HCT116 (cell line): Measurements from ENCODE around the gene ZMYM4. TPM values are rescaled to one million over a fixed set of nuclear protein-coding genes. Genes with fewer than 3 reads are reported as not detected.

ENCODE experiments used
- ATAC-seq: fragments of 200-7000 bp; cut with Tn5 transposase; 2 replicates; pipeline ENCODE4 v1.9.1; 2020; ENCODE audit warnings: mild to moderate bottlenecking, moderate library complexity
- BruUV-seq: library from RNA; stranded (reverse); fragments of 400-500 nt; replicated peaks from 2 replicates; lab custom pipeline; 2021; lab: Mats Ljungman, UMichigan
- CTCF ChIA-PET: fragments of 300-600 bp; sonication (Branson Sonifier 250); formaldehyde crosslinking; loops from one replicate; lab custom pipeline; 2021; ENCODE audit warnings: antibody characterized with exemption; lab: Charles Lee
- POLR2A ChIA-PET: fragments of 300-600, 350-600 bp; sonication (Branson Sonifier 250); formaldehyde crosslinking; loops from one replicate; lab custom pipeline; 2021; ENCODE audit warnings: antibody characterized with exemption; lab: Charles Lee
- RAD21 ChIA-PET, 2 experiments: fragments of 300-600 bp; sonication (Branson Sonifier 250); formaldehyde crosslinking; loops; one replicate each; lab custom pipeline; 2023; ENCODE audit warnings: low total read pairs in 2 of 2; ENCODE audit not compliant: uncharacterized antibody in 2 of 2, unreplicated experiment in 2 of 2, low non-redundant PET in 1 of 2; lab: Charles Lee
- DNase-seq: peaks from one replicate; pipeline ENCODE4 v3.0.0-alpha.2; 2010; ENCODE audit warnings: low read depth, low spot score
- H2AFZ ChIP-seq: fragments of 200-600 bp; shearing (Covaris generic), sonication (generic); 2 replicates; pipeline ENCODE4 v1.6.1; 2017; ENCODE audit warnings: low read depth, mixed run types, mixed read lengths, antibody characterized with exemption, low read length; ENCODE audit not compliant: poor library complexity, severe bottlenecking
- H3K27ac ChIP-seq: 2 replicates; pipeline ENCODE4 v1.5.1; 2012; ENCODE audit warnings: low read depth, low read length
- H3K27me3 ChIP-seq: fragments of 200-600 bp; sonication (generic); 2 replicates; pipeline ENCODE4 v1.6.1; 2016; ENCODE audit warnings: mixed run types, low read length, mixed read lengths; ENCODE audit not compliant: insufficient read depth
- H3K36me3 ChIP-seq, 2 experiments: fragments of 200-500 bp in 1 of 2; fragments of 200-600 bp in 1 of 2; sonication (Bioruptor generic) in 1 of 2; sonication (generic) in 1 of 2; 2 replicates each; pipeline versions ENCODE4 v1.5.1 to v1.6.1; 2014 to 2016; ENCODE audit warnings: low read length in 2 of 2, inconsistent platforms in 1 of 2, mixed read lengths in 1 of 2, mixed run types in 1 of 2; ENCODE audit not compliant: insufficient read depth in 2 of 2, control insufficient read depth in 1 of 2
- H3K4me1 ChIP-seq, 2 experiments: fragments of 200-600 bp in 1 of 2; sonication (generic) in 1 of 2; 2 replicates each; pipeline versions ENCODE4 v1.5.1 to v1.6.1; 2012 to 2017; ENCODE audit warnings: low read length in 2 of 2, inconsistent platforms in 1 of 2, mild to moderate bottlenecking in 1 of 2, mixed read lengths in 1 of 2, mixed run types in 1 of 2, moderate library complexity in 1 of 2; ENCODE audit not compliant: insufficient read depth in 2 of 2, control insufficient read depth in 1 of 2
- H3K4me2 ChIP-seq: fragments of 200-600 bp; sonication (generic); 2 replicates; pipeline ENCODE4 v1.6.1; 2017; ENCODE audit warnings: mixed run types, low read length, mixed read lengths
- H3K4me3 ChIP-seq, 2 experiments: fragments of 200-600 bp in 1 of 2; sonication (generic) in 1 of 2; replicated peaks in 1 of 2; 2 replicates each; pipeline ENCODE4 v1.5.1; 2011 to 2016; ENCODE audit warnings: low read length in 2 of 2, control low read depth in 1 of 2, low read depth in 1 of 2, mild to moderate bottlenecking in 1 of 2, mixed read lengths in 1 of 2, mixed run types in 1 of 2
- H3K79me2 ChIP-seq: fragments of 200-600 bp; sonication (generic); 2 replicates; pipeline ENCODE4 v1.6.1; 2017; ENCODE audit warnings: mild to moderate bottlenecking, mixed run types, low read length, moderate library complexity, mixed read lengths; ENCODE audit not compliant: insufficient read depth
- H3K9ac ChIP-seq: fragments of 200-600 bp; sonication (generic); 2 replicates; pipeline ENCODE4 v1.6.1; 2016; ENCODE audit warnings: low read length, mixed read lengths
- H3K9me2 ChIP-seq: fragments of 200-600 bp; sonication (generic), shearing (Covaris generic); 2 replicates; pipeline ENCODE4 v1.6.1; 2017; ENCODE audit warnings: mixed run types, mild to moderate bottlenecking, moderate library complexity; ENCODE audit not compliant: insufficient read depth
- H3K9me3 ChIP-seq, 2 experiments: fragments of 200-500 bp in 1 of 2; fragments of 200-600 bp in 1 of 2; sonication (Bioruptor generic) in 1 of 2; sonication (generic) in 1 of 2; 2 replicates each; pipeline ENCODE4 v1.6.1; 2014 to 2017; ENCODE audit warnings: low read length in 2 of 2, mixed read lengths in 2 of 2, inconsistent platforms in 1 of 2, low read depth in 1 of 2, mild to moderate bottlenecking in 1 of 2, mixed run types in 1 of 2, moderate library complexity in 1 of 2; ENCODE audit not compliant: control insufficient read depth in 1 of 2, insufficient read depth in 1 of 2
- H4K20me1 ChIP-seq: fragments of 200-600 bp; sonication (generic), shearing (Covaris generic); 2 replicates; pipeline ENCODE4 v1.6.1; 2017; ENCODE audit warnings: mixed run types, mild to moderate bottlenecking, moderate library complexity; ENCODE audit not compliant: insufficient read depth
- ATF3 ChIP-seq: IDR thresholded peaks from 2 replicates; pipeline ENCODE4 v1.6.1; 2012
- CTCF ChIP-seq, 3 experiments: fragments of 200-600 bp in 1 of 3; sonication (generic) in 1 of 3; IDR thresholded peaks in 2 of 3; conservative IDR thresholded peaks in 1 of 3; 2 replicates each; pipeline ENCODE4 v1.5.1; 2012 to 2017; ENCODE audit warnings: low read depth in 2 of 3, low read length in 2 of 3, antibody characterized with exemption in 1 of 3, borderline replicate concordance in 1 of 3, control low read depth in 1 of 3, mild to moderate bottlenecking in 1 of 3, mixed read lengths in 1 of 3, mixed run types in 1 of 3, moderate library complexity in 1 of 3; ENCODE audit not compliant: insufficient read depth in 1 of 3
- ELF1 ChIP-seq: IDR thresholded peaks from 2 replicates; pipeline ENCODE4 v1.6.1; 2012; ENCODE audit warnings: low read depth, borderline replicate concordance
- EZH2phosphoT487 ChIP-seq: fragments of 200-600 bp; IDR thresholded peaks from 2 replicates; pipeline ENCODE4 v1.6.1; 2018; ENCODE audit warnings: antibody characterized with exemption, borderline replicate concordance
- FOSL1 ChIP-seq: IDR thresholded peaks from 2 replicates; pipeline ENCODE4 v1.6.1; 2012; ENCODE audit warnings: low read depth
- JUND ChIP-seq: IDR thresholded peaks from 2 replicates; pipeline ENCODE4 v1.6.1; 2012
- MAX ChIP-seq: IDR thresholded peaks from 2 replicates; pipeline ENCODE4 v1.6.1; 2012
- POLR2A ChIP-seq: IDR thresholded peaks from 2 replicates; pipeline ENCODE4 v1.7.0; 2011; ENCODE audit warnings: borderline replicate concordance; ENCODE audit not compliant: insufficient read depth, insufficient read length; ENCODE audit errors: extremely low read depth
- TCF7L2 ChIP-seq: IDR thresholded peaks from 2 replicates; pipeline ENCODE4 v1.7.0; 2011; ENCODE audit warnings: borderline replicate concordance, inconsistent platforms; ENCODE audit not compliant: insufficient read depth, insufficient read length; ENCODE audit errors: extremely low read depth
- intact Hi-C: fragments of 100-400 bp; cut with micrococcal nuclease; formaldehyde crosslinking; loops from 2 replicates; pipeline ENCODE4 v1.10.0; 2022
- total RNA-seq: library from RNA; stranded (reverse); gene quantifications from one replicate; pipeline ENCODE4 v1.2.1, GENCODE V29; 2021; ENCODE audit not compliant: unreplicated experiment
- TF ChIP-seq, protein P1 (sequence below): IDR thresholded peaks from 2 replicates; pipeline ENCODE4 v1.6.1; 2011; ENCODE audit warnings: mild to moderate bottlenecking, low read length, moderate library complexity; ENCODE audit not compliant: insufficient replicate concordance; ENCODE audit errors: extremely low read depth

ZMYM4 gene
- total RNA-seq, 1 experiment from 2014 or later, result 58.0 TPM

GRCh38 chr1:35371506-35371905, 103.0 kb downstream of the ZMYM4 start:
- Histone ChIP-seq H3K27ac (no peak overlapping the region), H3K36me3 (0 out of 4 replicates have a peak, but pooled peaks cover 2 to 3% of the 10 kb centered on the region in 2 experiments), H3K79me2 (no peaks in the 10 kb centered on the region), H3K4me1 (no peaks in the 10 kb centered on the region), H3K27me3 (no peaks in the 10 kb centered on the region), H2AFZ (no peak overlapping the region), H4K20me1 (no peaks in the 10 kb centered on the region), H3K9me2 (no peaks in the 10 kb centered on the region), H3K4me3 (no peak overlapping the region), H3K9me3 (no peaks in the 10 kb centered on the region), H3K9ac (no peak overlapping the region), H3K4me2 (no peak overlapping the region)
- intact Hi-C loops, result no loop called here
- ChIA-PET CTCF (no interaction called here), RAD21 (no interaction called here), POLR2A (no interaction called here)
- no TSS peak for BruUV-seq
- no peak for ATAC-seq
- DNase-seq, result no peak
- TF ChIP-seq JUND, result no peak
- no peak for TF ChIP-seq MAX
- TF ChIP-seq CTCF (IDR thresholded peaks at IDR 0.05 in 2 of 3, conservative IDR thresholded peaks at IDR 0.05 in 1 of 3; ENCODE audit: borderline replicate concordance in 1 of 3, insufficient read depth in 1 of 3, low read depth in 2 of 3, low read length in 2 of 3), result no peak
- no peak for TF ChIP-seq TCF7L2
- TF ChIP-seq FOSL1, result no peak
- no peak for TF ChIP-seq ATF3
- no peak for TF ChIP-seq EZH2phosphoT487
- no peak for TF ChIP-seq ELF1
- TF ChIP-seq POLR2A, result no peak
- TF ChIP-seq, protein P1, sequence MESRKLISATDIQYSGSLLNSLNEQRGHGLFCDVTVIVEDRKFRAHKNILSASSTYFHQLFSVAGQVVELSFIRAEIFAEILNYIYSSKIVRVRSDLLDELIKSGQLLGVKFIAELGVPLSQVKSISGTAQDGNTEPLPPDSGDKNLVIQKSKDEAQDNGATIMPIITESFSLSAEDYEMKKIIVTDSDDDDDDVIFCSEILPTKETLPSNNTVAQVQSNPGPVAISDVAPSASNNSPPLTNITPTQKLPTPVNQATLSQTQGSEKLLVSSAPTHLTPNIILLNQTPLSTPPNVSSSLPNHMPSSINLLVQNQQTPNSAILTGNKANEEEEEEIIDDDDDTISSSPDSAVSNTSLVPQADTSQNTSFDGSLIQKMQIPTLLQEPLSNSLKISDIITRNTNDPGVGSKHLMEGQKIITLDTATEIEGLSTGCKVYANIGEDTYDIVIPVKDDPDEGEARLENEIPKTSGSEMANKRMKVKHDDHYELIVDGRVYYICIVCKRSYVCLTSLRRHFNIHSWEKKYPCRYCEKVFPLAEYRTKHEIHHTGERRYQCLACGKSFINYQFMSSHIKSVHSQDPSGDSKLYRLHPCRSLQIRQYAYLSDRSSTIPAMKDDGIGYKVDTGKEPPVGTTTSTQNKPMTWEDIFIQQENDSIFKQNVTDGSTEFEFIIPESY, result no peak
